ENCODE results near the gene MSH2.
"Not testable (repeated sequence)": the region's sequence is repeated elsewhere in the genome, so short reads cannot be mapped to it uniquely, and the experiment has no call there.

MSH2 gene

DNA sequence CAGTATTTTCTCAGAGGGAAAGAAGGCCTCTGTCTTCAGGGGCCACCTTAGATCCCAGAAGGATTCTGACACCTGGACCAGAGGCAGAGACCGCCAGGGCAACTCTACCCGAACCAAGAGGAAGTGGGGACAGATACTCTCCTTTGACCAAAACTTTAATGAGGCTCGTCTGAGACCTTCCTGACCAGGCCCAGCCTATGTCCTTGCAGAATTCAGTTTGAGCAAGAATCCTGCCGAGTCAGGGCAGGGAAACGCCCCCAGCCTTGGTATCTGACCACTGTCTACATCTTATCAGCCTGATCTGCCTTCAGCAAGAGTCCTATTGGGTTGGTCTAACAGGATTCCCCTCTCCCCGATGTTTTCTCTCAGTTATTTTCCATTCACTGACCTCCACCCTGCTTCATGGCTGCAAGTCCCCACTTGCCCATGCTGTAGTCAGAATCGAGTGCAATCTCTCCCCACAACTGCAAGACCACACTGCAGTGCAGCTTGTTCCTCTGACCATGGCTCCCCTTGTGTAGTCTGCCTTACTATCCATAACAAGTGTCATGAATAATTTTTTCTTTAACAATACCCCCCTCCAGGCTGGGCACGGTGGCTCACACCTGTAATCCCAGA, 95.0 kb downstream of the MSH2 start:
- TF ChIP-seq, protein P1, sequence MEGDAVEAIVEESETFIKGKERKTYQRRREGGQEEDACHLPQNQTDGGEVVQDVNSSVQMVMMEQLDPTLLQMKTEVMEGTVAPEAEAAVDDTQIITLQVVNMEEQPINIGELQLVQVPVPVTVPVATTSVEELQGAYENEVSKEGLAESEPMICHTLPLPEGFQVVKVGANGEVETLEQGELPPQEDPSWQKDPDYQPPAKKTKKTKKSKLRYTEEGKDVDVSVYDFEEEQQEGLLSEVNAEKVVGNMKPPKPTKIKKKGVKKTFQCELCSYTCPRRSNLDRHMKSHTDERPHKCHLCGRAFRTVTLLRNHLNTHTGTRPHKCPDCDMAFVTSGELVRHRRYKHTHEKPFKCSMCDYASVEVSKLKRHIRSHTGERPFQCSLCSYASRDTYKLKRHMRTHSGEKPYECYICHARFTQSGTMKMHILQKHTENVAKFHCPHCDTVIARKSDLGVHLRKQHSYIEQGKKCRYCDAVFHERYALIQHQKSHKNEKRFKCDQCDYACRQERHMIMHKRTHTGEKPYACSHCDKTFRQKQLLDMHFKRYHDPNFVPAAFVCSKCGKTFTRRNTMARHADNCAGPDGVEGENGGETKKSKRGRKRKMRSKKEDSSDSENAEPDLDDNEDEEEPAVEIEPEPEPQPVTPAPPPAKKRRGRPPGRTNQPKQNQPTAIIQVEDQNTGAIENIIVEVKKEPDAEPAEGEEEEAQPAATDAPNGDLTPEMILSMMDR (conservative IDR thresholded peaks at IDR 0.05; ENCODE audit: low read depth, low read length): no peak
- no peak overlapping the region for H2AFZ ChIP-seq (ENCODE audit: low read depth)
- no peaks in the 10 kb centered on the region for H3K79me2 ChIP-seq (ENCODE audit: insufficient read depth, low read depth)
- H3K4me2 ChIP-seq: no peak overlapping the region
- no peak overlapping the region for H3K9ac ChIP-seq
- H3K27ac ChIP-seq: no peak overlapping the region
- H3K36me3 ChIP-seq (ENCODE audit: insufficient read depth): no peaks in the 10 kb centered on the region
- H3K4me3 ChIP-seq (IDR thresholded peaks at IDR 0.05; ENCODE audit: insufficient read depth, low read depth, low read length): no peak overlapping the region
- H3K4me1 ChIP-seq (ENCODE audit: low read depth, poor library complexity, severe bottlenecking): no peaks in the 10 kb centered on the region
- no peaks in the 10 kb centered on the region for H3K27me3 ChIP-seq (ENCODE audit: insufficient read depth, low read depth)
- H4K20me1 ChIP-seq (ENCODE audit: insufficient read depth): no peaks in the 10 kb centered on the region

DNA sequence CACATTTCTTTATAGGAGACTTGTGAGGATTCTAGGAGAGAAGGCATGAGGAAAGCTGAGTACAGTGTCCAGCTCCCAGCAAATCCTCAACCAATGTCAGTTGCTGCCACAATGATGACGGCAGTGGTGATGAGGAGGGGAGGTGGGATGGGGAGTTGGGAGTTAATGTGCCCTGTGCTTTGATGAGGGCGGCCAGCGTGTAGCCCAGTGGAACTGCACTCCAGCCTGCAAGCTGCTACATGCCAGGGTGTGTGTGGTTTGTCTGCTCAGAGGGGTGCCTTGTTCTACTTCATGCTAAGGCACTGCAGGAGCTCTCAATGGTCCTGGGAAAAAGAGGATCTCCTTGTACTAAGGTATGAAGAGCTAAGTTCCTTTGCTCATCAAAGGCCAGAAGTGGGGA, 96.1 kb downstream of the MSH2 start:
- Histone ChIP-seq H3K27me3 (ENCODE audit: insufficient read depth, low read depth) (no peaks in the 10 kb centered on the region), H2AFZ (ENCODE audit: low read depth) (no peak overlapping the region), H4K20me1 (ENCODE audit: insufficient read depth) (no peaks in the 10 kb centered on the region), H3K79me2 (ENCODE audit: insufficient read depth, low read depth) (no peaks in the 10 kb centered on the region), H3K4me3 (IDR thresholded peaks at IDR 0.05; ENCODE audit: insufficient read depth, low read depth, low read length) (no peak overlapping the region), H3K27ac (no peak overlapping the region), H3K36me3 (ENCODE audit: insufficient read depth) (no peaks in the 10 kb centered on the region), H3K4me1 (ENCODE audit: low read depth, poor library complexity, severe bottlenecking) (no peaks in the 10 kb centered on the region), H3K9ac (no peak overlapping the region), H3K4me2 (no peak overlapping the region)
- TF ChIP-seq, protein P1 (conservative IDR thresholded peaks at IDR 0.05; ENCODE audit: low read depth, low read length): no peak

DNA sequence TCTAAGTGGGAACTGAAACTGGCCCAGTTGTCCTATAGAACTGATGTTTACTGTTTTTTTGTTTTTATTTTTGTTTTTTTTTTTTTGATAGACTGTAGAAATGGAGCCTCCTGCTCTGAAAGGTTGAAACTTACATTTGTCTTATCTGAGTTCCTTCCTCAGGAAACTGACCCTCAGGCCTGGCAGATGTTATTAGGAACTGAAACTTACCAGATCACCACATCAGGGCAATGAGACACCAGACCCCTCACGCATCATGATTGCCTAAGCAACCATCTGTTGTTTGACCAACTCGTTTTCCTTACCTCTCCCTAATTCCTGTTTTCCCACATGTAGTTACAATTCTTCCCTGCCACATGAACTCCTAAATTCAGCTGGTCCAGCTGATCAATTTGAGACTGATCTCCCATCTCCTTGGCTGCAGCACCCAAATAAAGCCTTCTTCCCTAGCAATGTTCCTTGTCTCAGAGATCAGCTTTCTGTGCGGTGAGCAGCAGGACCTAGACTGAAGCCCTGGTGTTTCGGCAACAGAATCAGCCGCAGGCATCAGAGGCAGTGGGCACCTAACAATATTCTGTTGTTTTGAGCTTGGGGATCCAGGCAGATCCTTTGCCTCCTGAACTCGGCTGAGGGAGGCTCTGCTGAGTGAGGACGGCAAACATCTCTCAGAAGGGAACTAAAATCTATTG, 96.8 kb downstream of the MSH2 start:
- H3K4me2 ChIP-seq: no peak overlapping the region
- H3K4me1 ChIP-seq (ENCODE audit: low read depth, poor library complexity, severe bottlenecking): no peaks in the 10 kb centered on the region
- H3K4me3 ChIP-seq (IDR thresholded peaks at IDR 0.05; ENCODE audit: insufficient read depth, low read depth, low read length): no peak overlapping the region
- H2AFZ ChIP-seq (ENCODE audit: low read depth): no peak overlapping the region
- H3K36me3 ChIP-seq (ENCODE audit: insufficient read depth): no peaks in the 10 kb centered on the region
- no peaks in the 10 kb centered on the region for H3K79me2 ChIP-seq (ENCODE audit: insufficient read depth, low read depth)
- no peaks in the 10 kb centered on the region for H4K20me1 ChIP-seq (ENCODE audit: insufficient read depth)
- no peak overlapping the region for H3K9ac ChIP-seq
- no peaks in the 10 kb centered on the region for H3K27me3 ChIP-seq (ENCODE audit: insufficient read depth, low read depth)
- no peak overlapping the region for H3K27ac ChIP-seq
- TF ChIP-seq, protein P1 (conservative IDR thresholded peaks at IDR 0.05; ENCODE audit: low read depth, low read length): no peak

DNA sequence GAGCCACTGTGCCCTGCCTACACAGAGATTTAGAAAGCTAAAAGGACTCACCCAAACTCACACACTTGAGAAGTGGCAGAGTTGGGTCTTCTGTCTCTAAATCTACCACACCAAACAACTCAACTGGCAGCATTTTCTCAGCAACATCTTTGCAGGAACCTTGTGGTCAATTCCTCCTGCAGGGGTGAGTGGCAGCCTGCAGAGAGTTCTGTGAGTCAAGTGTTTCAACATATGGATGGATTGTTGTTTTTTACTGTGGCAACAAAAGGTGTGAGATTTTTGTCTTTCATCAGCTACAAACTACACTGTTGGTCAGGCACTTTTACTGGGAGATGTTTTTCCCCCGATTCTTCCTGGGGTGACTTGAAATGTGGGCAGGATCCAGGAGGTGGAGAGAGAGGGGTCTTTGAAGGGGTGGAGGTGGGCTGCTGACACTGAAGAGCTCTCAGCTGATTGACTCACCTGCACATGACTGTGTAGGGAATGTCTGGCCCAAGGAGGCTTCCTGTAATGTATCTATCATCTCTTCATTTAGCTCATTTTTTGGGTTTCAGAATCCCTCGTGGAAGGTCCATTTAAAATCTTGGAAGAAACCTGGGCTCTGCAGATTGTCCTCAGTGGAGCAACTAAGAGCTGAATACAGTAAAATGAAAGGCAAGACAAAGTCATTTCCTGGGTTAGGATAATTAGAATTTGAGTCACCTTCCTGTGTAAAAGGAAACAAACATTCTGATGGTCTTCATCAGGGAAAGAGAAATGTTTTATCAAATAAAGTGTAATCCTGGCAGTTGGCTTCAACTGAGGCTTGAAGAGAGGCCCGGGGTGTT, 98.6 kb downstream of the MSH2 start:
- Histone ChIP-seq H3K27ac (no peak overlapping the region), H2AFZ (ENCODE audit: low read depth) (no peak overlapping the region), H3K36me3 (ENCODE audit: insufficient read depth) (no peaks in the 10 kb centered on the region), H4K20me1 (ENCODE audit: insufficient read depth) (no peaks in the 10 kb centered on the region), H3K4me3 (IDR thresholded peaks at IDR 0.05; ENCODE audit: insufficient read depth, low read depth, low read length) (no peak overlapping the region), H3K9ac (no peak overlapping the region), H3K4me2 (no peak overlapping the region), H3K4me1 (ENCODE audit: low read depth, poor library complexity, severe bottlenecking) (no peaks in the 10 kb centered on the region), H3K27me3 (ENCODE audit: insufficient read depth, low read depth) (no peaks in the 10 kb centered on the region), H3K79me2 (ENCODE audit: insufficient read depth, low read depth) (no peaks in the 10 kb centered on the region)
- TF ChIP-seq, protein P1 (conservative IDR thresholded peaks at IDR 0.05; ENCODE audit: low read depth, low read length): no peak

DNA sequence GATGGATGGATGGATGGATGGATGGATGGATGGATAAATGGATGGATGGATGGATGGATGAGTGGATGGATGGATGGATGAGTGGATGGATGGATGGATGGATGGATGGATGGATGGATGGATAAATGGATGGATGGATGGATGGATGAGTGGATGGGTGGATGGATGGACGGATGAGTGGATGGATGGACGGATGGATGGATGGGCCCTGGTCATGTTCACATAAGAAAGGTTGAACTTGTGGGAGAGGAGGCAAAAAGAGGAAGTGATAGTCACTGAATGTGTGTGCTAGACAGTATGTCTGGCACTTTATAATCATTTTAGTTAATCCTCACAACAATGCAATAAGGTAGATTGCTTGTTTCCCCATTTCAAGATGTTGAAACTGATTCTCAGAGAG, 99.5 kb downstream of the MSH2 start:
- H3K36me3 ChIP-seq (ENCODE audit: insufficient read depth); H3K27ac ChIP-seq; H3K4me3 ChIP-seq (IDR thresholded peaks at IDR 0.05; ENCODE audit: insufficient read depth, low read depth, low read length); H3K9ac ChIP-seq; H2AFZ ChIP-seq (ENCODE audit: low read depth); H3K27me3 ChIP-seq (ENCODE audit: insufficient read depth, low read depth); H3K4me1 ChIP-seq (ENCODE audit: low read depth, poor library complexity, severe bottlenecking); H4K20me1 ChIP-seq (ENCODE audit: insufficient read depth); H3K4me2 ChIP-seq; H3K79me2 ChIP-seq (ENCODE audit: insufficient read depth, low read depth): not testable (repeated sequence)
